ENCODE results near the gene NSMCE1. TPM values are rescaled to one million over a fixed set of nuclear protein-coding genes. Genes with fewer than 3 reads are reported as not detected.

Gene NSMCE1
- total RNA-seq, 4 donors from 2014 or later: 27.7 to 41.4 (median 31.5) TPM

DNA sequence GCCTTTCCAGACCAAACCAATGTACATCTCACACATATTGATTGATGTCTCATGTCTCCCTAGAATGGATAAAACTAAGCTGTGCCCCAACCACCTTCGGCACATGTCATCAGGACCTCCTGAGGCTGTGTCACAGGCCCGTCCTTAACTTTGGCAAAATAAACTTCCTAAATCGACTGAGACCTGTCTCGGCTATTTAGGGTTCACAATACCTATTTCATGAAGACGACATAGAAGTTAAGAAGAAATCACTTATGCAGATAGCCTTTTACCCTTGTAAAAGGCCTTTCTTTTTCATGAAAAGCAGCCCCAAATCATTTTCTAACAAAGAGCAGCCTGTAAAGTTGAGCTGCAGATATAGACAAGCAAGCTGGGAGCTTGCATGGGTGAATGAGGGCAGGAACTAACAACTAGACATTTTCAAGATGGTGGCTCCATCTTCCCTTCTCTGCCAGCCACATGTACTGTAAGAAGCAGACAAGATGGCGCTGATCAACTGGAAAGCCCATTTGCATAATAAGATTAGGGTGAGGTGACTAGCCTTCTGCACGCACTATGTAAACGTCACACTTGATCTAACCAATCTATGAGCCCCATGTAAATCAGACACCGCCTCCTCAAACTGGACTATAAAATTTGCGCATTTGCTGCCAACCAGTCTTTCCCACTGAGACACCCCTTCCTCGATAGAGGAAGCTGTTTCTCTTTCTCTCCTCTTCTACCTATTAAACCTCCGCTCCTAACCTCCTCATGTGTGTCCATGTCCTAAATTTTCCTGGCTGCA is 69.9 kb downstream of the NSMCE1 start:
- no peak overlapping the region for H3K4me3 ChIP-seq
- H3K27me3 ChIP-seq: peaks cover 0 to 4% of the 10 kb centered on the region in 2 donors
- peaks cover 0 to 5% (median 0%) of the 10 kb centered on the region in 4 donors for H3K4me1 ChIP-seq
- 80 to 81% methylated on average over 12 of the region's 12 CpGs for WGBS, 2 donors
- no peaks in the 10 kb centered on the region for H3K9me3 ChIP-seq
- H3K27ac ChIP-seq: no peak overlapping the region
- no peaks in the 10 kb centered on the region for H3K36me3 ChIP-seq
- no peak for TF ChIP-seq CTCF (IDR thresholded peaks at IDR 0.05)
- no peak for TF ChIP-seq EP300 (IDR thresholded peaks at IDR 0.05)
- TF ChIP-seq POLR2A (IDR thresholded peaks at IDR 0.05): no peak
- no peak for DNase-seq (ENCODE audit: low spot score in 2 of 2)

DNA sequence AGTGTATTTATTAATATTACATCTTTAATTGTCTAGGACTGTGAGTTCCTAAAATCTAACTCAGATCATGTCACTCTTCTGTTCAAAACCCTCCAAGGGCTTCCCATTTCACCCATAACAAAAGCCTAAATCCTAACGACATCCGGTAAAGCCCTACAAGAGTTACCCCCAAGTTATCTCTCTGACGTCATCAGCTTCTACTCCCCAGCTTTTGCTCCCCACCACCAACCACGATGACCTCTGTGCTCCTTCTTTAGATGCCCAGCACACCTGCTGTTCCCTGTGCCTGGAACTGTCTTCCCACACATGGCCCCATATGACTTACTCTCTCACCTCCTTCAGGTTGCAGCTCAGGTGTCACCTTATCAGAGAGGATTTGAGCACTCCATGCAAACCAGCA is 71.6 kb downstream of the NSMCE1 start:
- no peaks in the 10 kb centered on the region for H3K9me3 ChIP-seq
- H3K27ac ChIP-seq: no peak overlapping the region
- H3K36me3 ChIP-seq: no peaks in the 10 kb centered on the region
- DNase-seq (ENCODE audit: low spot score in 2 of 2): no peak
- H3K27me3 ChIP-seq: peaks cover 0 to 4% of the 10 kb centered on the region in 2 donors
- H3K4me1 ChIP-seq: no peaks in the 10 kb centered on the region
- TF ChIP-seq EP300 (IDR thresholded peaks at IDR 0.05): no peak
- TF ChIP-seq POLR2A (IDR thresholded peaks at IDR 0.05): no peak
- TF ChIP-seq CTCF (IDR thresholded peaks at IDR 0.05): no peak
- H3K4me3 ChIP-seq: no peak overlapping the region
- 80 to 84% methylated on average over 4 of the region's 4 CpGs for WGBS, 2 donors

GRCh38 chr16:27195941-27196595 is 72.5 kb downstream of the NSMCE1 start:
- Histone ChIP-seq H3K9me3 (no peaks in the 10 kb centered on the region), H3K4me1 (no peaks in the 10 kb centered on the region), H3K36me3 (no peaks in the 10 kb centered on the region), H3K27me3 (peaks cover 0 to 4% of the 10 kb centered on the region in 2 donors), H3K27ac (no peak overlapping the region), H3K4me3 (no peak overlapping the region)
- no peak for TF ChIP-seq EP300 (IDR thresholded peaks at IDR 0.05)
- no peak for TF ChIP-seq CTCF (IDR thresholded peaks at IDR 0.05)
- TF ChIP-seq POLR2A (IDR thresholded peaks at IDR 0.05): no peak
- 86 to 91% methylated on average over 9 of the region's 9 CpGs for WGBS, 2 donors
- DNase-seq (ENCODE audit: low spot score in 2 of 2): no peak

- Histone ChIP-seq H3K36me3 (no peaks in the 10 kb centered on the region), H3K9me3 (no peaks in the 10 kb centered on the region), H3K4me1 (no peaks in the 10 kb centered on the region), H3K4me3 (no peak overlapping the region), H3K27me3 (peaks cover 0 to 4% of the 10 kb centered on the region in 2 donors), H3K27ac (no peak overlapping the region)
- TF ChIP-seq EP300 (IDR thresholded peaks at IDR 0.05): no peak
- TF ChIP-seq POLR2A (IDR thresholded peaks at IDR 0.05): no peak
- TF ChIP-seq CTCF (IDR thresholded peaks at IDR 0.05): no peak
- 63 to 84% methylated on average over 6 of the region's 6 CpGs for WGBS, 2 donors
- no peak for DNase-seq (ENCODE audit: low spot score in 2 of 2)
Observed at GRCh38 chr16:27195076-27195741, 73.4 kb downstream of the NSMCE1 start.
